Mesenchymal stem cell (in vitro differentiated cells and primary cell): ENCODE data around the gene CNP.
A peak's percentile ranks its signal among the peaks of the same experiment; 100 is the strongest.

ENCODE experiments used
- DNase-seq: peaks from one replicate; pipeline ENCODE4 v3.0.0-alpha.2; 2013
- H2AFZ ChIP-seq: one replicate; pipeline ENCODE4 v1.6.1; 2013; ENCODE audit warnings: low read depth, mild to moderate bottlenecking, control low read depth, inconsistent platforms, low read length, moderate library complexity
- H2AK5ac ChIP-seq: 2 replicates; pipeline ENCODE4 v1.6.1; 2013; ENCODE audit warnings: low read length, moderate library complexity, mild to moderate bottlenecking, inconsistent platforms; ENCODE audit not compliant: severe bottlenecking
- H2BK120ac ChIP-seq: one replicate; pipeline ENCODE4 v1.6.1; 2013; ENCODE audit warnings: low read depth, mild to moderate bottlenecking, inconsistent platforms, low read length, moderate library complexity
- H2BK12ac ChIP-seq, 2 experiments: one replicate each; pipeline ENCODE4 v1.6.1; 2013; ENCODE audit warnings: inconsistent platforms in 2 of 2, low read length in 2 of 2, mild to moderate bottlenecking in 2 of 2, moderate library complexity in 2 of 2, control low read depth in 1 of 2
- H2BK15ac ChIP-seq: one replicate; pipeline ENCODE4 v1.6.1; 2013; ENCODE audit warnings: mild to moderate bottlenecking, low read depth, inconsistent platforms; ENCODE audit not compliant: poor library complexity, severe bottlenecking
- H2BK5ac ChIP-seq: 2 replicates; pipeline ENCODE4 v1.6.1; 2013; ENCODE audit warnings: low read depth, mild to moderate bottlenecking, low read length, control low read depth, inconsistent platforms; ENCODE audit not compliant: poor library complexity, severe bottlenecking
- H3K14ac ChIP-seq, 2 experiments: one replicate each; pipeline ENCODE4 v1.6.1; 2013; ENCODE audit warnings: inconsistent platforms in 2 of 2, low read length in 2 of 2, control low read depth in 1 of 2, mild to moderate bottlenecking in 1 of 2, moderate library complexity in 1 of 2
- H3K18ac ChIP-seq, 2 experiments: one replicate each; pipeline ENCODE4 v1.6.1; 2013; ENCODE audit warnings: inconsistent platforms in 2 of 2, low read length in 2 of 2, control low read depth in 1 of 2, low read depth in 1 of 2, mild to moderate bottlenecking in 1 of 2
- H3K23ac ChIP-seq, 2 experiments: one replicate each; pipeline ENCODE4 v1.6.1; 2013; ENCODE audit warnings: inconsistent platforms in 2 of 2, low read length in 2 of 2, mild to moderate bottlenecking in 2 of 2, moderate library complexity in 2 of 2, control low read depth in 1 of 2
- H3K27ac ChIP-seq: 2 replicates; pipeline ENCODE4 v1.5.1; 2013; ENCODE audit warnings: mild to moderate bottlenecking, moderate library complexity, low read length, control low read depth, inconsistent platforms; ENCODE audit not compliant: poor library complexity, severe bottlenecking
- H3K27me3 ChIP-seq, 2 experiments: 2 replicates each; pipeline versions ENCODE4 v1.6.1 to v1.7.0; 2013; ENCODE audit warnings: low read length in 2 of 2, mild to moderate bottlenecking in 2 of 2, moderate library complexity in 2 of 2, control low read depth in 1 of 2, inconsistent platforms in 1 of 2; ENCODE audit not compliant: control insufficient read depth in 1 of 2, insufficient read depth in 1 of 2
- H3K36me3 ChIP-seq, 2 experiments: 2 replicates each; pipeline versions ENCODE4 v1.6.1 to v1.7.0; 2013; ENCODE audit warnings: low read length in 2 of 2, control low read depth in 1 of 2, inconsistent platforms in 1 of 2, low read depth in 1 of 2, mild to moderate bottlenecking in 1 of 2; ENCODE audit not compliant: insufficient read depth in 2 of 2, control insufficient read depth in 1 of 2
- H3K4ac ChIP-seq, 2 experiments: one replicate each; pipeline ENCODE4 v1.6.1; 2013; ENCODE audit warnings: inconsistent platforms in 2 of 2, low read length in 2 of 2, mild to moderate bottlenecking in 2 of 2, moderate library complexity in 2 of 2, control low read depth in 1 of 2, low read depth in 1 of 2
- H3K4me1 ChIP-seq: 2 replicates; pipeline ENCODE4 v1.6.1; 2013; ENCODE audit warnings: low read depth, low read length, control low read depth; ENCODE audit not compliant: control insufficient read depth, insufficient read depth
- H3K4me2 ChIP-seq: 2 replicates; pipeline ENCODE4 v1.6.1; 2013; ENCODE audit warnings: low read length, mild to moderate bottlenecking, inconsistent platforms; ENCODE audit not compliant: poor library complexity, severe bottlenecking
- H3K4me3 ChIP-seq, 2 experiments: 2 replicates each; pipeline versions ENCODE4 v1.5.1 to v1.7.0; 2013; ENCODE audit warnings: low read length in 2 of 2, mild to moderate bottlenecking in 2 of 2, control low read depth in 1 of 2, low read depth in 1 of 2; ENCODE audit not compliant: insufficient read depth in 1 of 2
- H3K79me1 ChIP-seq: replicated peaks from 2 replicates; pipeline ENCODE4 v1.6.1; 2013; ENCODE audit warnings: mild to moderate bottlenecking, control low read depth, low read length, inconsistent platforms; ENCODE audit not compliant: poor library complexity, severe bottlenecking
- H3K9ac ChIP-seq: 2 replicates; pipeline ENCODE4 v1.7.0; 2013; ENCODE audit warnings: mild to moderate bottlenecking, low read length, moderate library complexity
- H3K9me3 ChIP-seq: 2 replicates; pipeline ENCODE4 v1.7.0; 2013; ENCODE audit warnings: mild to moderate bottlenecking, low read length; ENCODE audit not compliant: control insufficient read depth
- H4K8ac ChIP-seq: one replicate; pipeline ENCODE4 v1.6.1; 2013; ENCODE audit warnings: inconsistent platforms, mild to moderate bottlenecking, low read length, moderate library complexity
- H4K91ac ChIP-seq: one replicate; pipeline ENCODE4 v1.6.1; 2013; ENCODE audit warnings: mild to moderate bottlenecking, low read length, inconsistent platforms
- WGBS: methylation state at CpG from one replicate; pipeline ENCODE4 v1.1.7; 2013; ENCODE audit warnings: mixed read lengths; 5-methylcytosine and 5-hydroxymethylcytosine counted together

CNP gene

DNA sequence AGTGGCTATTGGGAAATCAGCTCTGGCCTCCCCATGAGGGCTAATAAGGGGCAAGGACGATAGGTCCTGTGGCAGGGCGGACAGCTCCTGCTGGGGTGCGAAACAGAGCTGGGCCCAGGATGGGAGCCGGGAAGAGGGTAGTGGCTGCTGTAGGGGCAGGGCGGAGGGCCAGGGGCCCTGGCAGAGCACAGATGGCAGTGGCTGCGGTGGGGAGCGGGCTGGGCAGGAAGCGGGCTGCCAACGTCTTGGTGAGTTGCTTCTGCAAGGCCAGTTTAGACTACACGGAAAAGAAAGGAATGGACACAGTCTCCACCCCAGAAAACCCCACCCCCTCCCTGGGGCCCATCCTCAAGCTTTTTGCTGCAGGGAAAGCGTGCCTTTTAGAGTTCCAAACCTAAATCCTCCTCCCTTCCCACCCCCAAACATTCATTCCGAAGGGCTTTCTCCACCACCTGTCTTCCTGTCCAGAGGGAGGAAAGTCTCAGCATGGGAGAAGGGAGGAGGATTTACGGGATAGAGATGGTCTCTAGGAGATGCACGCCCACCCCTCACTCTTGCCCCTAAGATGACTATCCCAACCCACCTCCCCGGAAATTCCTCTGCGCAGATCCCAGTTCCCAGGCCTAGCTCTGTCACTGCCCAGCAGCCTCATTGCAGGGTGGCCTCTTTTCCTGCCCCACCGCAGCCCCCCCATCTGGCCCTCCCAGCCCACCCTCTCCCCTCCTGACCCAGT lies 60.4 kb downstream of the CNP start:
- Histone ChIP-seq H2BK15ac (peak overlapping the region; percentile 49), H3K23ac (peak overlapping the region in 1 of 2 experiments; percentile 26), H3K27ac (no peak overlapping the region), H3K4me1 (peaks cover 19% of the 10 kb centered on the region), H3K4ac (peak overlapping the region in 1 of 2 experiments; percentile 36), H3K18ac (peak overlapping the region; percentile 23 to 54), H3K27me3 (peaks cover 9 to 24% of the 10 kb centered on the region in 2 experiments), H2BK5ac (no peak overlapping the region), H3K9me3 (no peaks in the 10 kb centered on the region), H3K79me1 (peaks cover 6% of the 10 kb centered on the region), H3K14ac (no peak overlapping the region), H2BK120ac (no peak overlapping the region), H2BK12ac (peak overlapping the region in 1 of 2 experiments; percentile 47), H3K9ac (peak overlapping the region; percentile 74), H2AFZ (no peak overlapping the region), H3K36me3 (peaks cover 23 to 26% of the 10 kb centered on the region in 2 experiments), H4K8ac (no peak overlapping the region), H3K4me2 (no peak overlapping the region), H2AK5ac (no peak overlapping the region), H3K4me3 (no peak overlapping the region), H4K91ac (peak overlapping the region; percentile 34)
- WGBS: 84% methylated on average over 13 of the region's 17 CpGs
- no peak for DNase-seq
